Cerebellar nuclear complex (tissue), 1 donor: ENCODE measurements around the gene SH3TC1.

Source experiments
- DNase-seq, 2 experiments: peaks; one replicate each; lab custom pipeline; 2025; lab: John Stamatoyannopoulos, UW

Gene SH3TC1

DNA sequence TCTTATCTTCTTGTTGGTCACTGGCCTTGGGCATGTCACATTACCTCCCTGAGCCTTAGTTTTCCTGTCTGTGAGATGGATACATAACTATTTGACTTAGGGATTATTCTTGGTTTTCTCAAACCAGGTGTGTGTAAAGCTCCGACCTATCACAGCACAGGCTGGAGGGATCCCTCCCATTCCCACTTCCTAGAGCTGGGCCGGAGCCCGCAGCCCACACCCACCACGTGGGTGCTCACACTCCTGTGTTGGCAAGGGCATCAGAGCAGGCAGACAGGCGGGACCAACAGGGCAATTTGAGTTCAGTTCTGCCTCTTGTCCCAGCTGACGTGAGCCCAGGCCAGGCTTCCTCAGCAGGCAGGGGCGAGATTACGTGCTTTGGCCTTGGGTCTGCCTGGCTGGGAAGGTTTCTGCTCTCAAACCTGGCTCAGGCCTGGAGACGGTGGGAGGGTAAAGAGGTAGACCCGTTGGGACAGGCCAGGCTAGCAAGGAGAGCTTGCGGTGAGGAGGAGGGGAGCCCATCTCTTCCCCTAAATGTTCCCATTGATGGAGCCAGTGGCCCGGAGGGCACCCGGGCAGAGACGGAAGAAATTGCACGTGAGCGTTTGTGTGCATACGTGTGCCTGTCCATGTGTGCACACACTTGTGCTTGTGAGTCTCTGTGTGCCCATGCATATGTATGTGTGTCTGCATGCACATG is 734 bp upstream of the SH3TC1 start:
- no peak for DNase-seq

DNA sequence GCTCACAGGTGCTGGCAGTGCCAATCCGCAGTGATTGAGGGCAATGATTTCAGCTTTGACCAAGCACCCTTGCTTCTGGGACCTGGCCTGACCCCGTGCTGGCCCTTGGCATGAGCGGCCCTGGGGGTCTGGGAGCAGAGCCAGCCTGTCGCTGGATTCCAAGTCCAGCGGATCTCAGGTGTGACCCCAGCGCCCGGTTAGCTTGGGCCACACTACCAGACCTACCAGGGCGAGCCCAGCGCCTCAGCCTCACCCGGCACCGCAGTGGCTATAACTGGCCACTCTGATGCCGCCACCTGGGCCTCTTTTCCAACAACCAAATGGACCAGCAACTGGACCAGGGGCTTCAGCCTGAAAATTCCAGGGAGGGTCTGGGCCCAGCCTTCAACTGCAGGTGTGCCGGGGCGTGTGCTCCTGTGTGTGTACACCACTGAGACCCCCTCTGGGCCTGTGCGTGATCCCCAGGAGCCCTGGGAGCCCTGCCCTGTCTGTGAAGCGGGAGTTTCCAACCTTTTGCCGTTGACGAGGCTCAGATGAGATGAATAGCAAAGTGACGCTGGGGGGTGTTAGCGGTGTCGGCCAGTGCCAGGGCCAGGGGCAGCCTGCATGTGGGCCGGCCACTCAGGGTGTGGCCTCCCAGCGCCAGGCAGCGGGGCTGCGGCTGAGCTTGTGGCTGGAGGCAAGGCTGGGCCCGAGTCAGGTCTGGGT is 658 bp downstream of the SH3TC1 start:
- DNase-seq, result no peak

DNA sequence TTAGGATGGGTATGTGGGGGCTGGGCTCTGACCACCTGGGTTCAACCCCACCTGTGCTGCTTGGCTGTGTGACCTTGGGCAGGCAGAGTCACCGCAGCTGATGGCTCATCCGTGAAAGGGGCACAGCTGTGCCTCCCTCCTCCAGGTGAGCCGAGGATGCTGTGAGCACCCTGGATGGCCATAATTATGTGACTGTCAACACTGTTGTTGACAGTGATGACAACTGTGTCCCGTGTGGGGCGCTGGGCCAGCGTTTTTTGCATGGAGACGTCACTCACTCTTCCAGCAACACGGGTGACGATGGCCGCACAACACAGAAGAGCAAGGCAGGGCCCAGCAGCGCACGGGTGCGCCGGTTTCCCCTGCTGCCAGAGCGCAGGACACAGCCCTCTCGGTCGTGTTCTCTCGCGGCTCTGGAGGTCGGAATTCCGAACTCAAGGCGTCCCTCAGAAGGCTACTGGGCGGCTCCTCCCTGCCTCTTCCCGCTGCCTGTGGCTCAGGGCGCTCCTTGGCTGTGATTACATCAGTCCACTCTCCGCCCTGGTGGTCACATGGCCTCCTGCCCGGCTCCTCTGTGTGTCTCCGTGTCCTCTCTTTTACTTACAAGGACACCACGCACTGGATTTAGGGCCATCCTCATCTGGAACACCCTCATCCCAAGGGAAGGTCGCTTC is 1.3 kb downstream of the SH3TC1 start:
- DNase-seq, result no peak

- no peak for DNase-seq
These were observed 2.3 kb downstream of the SH3TC1 start for GRCh38 chr4:8201321-8201781.

DNA sequence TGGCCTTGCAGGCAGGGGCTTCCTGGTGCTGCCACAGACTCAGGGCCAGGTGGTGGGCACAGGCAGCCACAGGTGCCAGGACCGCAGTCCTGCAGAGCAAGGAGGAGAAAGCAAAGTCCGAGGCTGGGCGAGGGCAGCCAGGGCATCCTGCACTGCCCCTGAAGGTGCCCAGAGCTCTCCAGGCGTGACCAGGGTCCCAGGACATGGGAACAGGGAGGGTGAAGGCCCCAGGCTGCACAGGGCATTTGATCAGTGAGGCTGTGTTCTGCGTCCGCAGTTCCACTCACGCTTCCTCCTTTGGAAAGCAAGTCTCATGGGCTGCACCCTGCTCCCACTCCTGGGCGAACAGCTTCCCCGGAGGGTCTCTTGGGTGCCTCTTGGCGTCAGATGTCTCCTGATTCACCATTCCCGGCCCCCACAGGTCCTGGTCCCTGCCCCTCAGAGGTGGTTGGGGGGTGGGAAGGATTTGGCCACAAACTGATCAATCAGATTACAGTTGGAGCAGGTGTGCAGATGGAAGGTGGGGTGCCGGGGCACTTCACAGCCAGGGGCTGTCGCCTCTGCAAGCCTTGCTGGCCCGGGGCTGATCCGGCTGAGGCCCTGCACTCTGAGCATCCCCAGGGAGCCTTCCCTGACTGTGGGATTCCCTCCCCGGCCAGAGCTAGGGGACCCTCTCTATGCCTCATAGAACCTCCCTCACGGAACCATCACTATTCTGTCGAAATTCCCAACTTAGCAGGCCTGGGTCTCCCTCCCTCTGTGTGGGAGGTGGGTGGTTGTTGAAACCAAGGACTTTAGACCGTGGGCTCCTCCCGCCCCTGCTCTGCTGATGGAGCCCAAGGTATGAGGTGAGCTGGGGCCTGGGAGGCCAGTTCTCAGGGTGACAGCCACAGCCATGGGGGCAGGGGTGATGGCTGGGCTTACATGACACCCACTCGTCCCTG is 3.3 kb downstream of the SH3TC1 start:
- no peak for DNase-seq

GRCh38 chr4:8203052-8203401 is 3.9 kb downstream of the SH3TC1 start:
- no peak for DNase-seq

- no peak for DNase-seq
These were observed 4.7 kb downstream of the SH3TC1 start for GRCh38 chr4:8203817-8204216.

DNA sequence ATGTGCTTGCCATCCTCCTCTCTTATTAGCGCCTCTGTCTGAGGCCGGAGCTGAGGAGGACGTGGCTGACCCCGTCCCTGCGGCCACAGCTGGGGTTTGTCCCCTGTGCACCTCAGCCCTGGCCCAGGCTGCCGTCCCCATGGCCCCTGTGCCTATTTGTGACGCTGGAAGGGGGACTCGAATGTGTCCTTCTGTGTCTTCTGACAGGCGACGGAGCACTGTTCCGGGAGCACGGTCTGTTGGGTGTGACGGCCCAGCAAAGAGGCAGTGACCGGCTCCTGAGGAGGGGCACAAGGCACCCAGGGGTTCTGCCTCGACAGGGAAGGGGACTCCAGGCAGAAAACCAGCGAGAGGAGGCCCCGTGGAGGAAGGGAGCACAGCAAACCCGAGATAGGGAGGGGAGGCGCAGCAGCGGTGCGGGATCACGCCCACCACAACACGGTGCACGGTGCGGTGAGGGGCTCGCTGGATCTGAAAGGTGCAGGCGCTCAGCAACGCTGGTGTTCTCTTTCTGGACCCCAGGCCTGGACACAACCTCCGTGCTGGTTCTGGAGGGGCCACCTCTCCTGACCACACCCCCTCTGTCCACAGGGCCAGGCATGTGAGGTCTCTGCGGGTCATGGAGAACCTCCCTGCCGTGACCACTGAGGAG is 5.6 kb downstream of the SH3TC1 start:
- no peak for DNase-seq

DNA sequence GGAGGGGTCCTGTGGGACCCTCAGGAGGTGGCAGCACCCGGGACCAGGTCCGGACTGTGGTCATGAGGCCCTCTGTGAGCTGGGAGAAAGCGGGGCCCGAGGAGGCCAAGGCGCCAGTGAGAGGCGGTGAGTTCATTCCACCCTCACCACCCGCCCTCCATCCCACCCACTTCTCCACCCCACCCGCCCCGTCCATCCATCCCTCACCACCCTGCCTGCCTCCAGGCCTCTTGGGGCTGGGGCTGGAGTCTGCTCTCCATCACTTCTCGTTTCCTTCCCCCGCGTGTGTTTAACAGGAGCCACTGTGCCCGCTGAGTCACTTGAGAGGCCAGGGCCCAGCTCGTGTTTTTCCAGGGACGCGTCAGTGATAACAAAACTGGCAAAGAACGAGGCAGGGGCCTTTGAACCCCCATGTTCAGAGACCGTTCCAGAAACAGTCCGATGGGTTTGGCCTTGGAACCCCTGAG is 6.2 kb downstream of the SH3TC1 start:
- no peak for DNase-seq

DNA sequence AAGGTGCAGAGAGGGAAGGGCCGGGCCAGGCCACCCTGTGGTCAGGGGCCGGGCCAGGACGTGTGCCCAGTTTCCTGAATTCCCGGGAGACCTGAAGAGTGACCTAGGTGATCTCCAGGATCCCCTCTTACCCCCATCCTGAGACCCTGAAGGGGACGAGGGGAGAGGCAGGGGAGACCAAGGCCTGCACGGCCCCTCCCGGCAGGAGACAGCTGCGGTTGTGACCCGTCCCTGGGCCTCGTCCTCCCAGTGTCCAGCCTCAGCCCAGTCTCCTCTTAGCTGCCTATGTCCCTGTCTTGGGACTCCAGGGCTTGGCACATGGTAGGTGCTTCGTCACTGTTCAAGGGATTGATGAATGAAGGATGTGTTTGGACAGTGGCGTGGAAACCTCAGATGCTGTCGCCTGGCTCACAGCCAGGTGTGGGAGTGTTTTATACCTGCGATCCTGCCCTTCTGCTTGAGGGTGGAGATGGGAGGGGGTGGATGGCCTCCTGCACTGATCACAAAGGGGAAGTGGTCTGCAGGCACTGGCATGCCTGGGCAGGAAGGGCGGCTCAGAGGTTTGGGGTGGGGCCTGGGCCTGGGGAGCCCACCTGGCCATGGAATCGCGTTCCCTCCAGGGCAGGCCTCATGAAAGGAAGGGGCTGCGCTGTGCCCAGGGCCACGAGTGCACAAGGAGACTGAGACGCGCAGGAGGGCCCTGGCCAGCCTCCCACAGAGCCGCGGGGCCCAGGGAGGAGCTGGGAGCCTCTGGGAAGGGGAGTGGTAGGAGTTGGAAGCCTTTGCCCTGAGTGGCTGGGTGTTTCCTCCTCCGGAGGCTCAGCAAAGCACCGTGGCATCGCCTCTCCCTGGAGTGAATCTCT is 6.9 kb downstream of the SH3TC1 start:
- no peak for DNase-seq

DNA sequence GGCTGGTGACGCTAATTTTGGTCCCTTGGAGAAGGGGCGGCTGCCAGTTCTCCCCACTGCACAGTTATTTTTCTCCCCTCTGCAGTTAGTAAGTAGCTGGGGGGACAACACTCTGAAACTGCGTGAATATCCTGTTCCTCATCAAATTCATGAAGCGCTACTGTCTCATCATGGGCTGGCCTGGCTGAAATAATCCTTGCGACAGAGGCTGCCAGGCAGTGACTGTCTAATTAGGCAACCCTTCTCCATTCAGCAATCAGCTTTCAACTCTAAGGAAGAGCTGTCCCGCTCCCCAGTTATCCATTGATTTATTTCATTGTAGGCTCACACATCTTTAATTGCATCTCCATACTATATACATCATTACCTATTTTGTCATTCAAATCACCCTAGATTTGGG is 8.2 kb downstream of the SH3TC1 start:
- no peak for DNase-seq

DNA sequence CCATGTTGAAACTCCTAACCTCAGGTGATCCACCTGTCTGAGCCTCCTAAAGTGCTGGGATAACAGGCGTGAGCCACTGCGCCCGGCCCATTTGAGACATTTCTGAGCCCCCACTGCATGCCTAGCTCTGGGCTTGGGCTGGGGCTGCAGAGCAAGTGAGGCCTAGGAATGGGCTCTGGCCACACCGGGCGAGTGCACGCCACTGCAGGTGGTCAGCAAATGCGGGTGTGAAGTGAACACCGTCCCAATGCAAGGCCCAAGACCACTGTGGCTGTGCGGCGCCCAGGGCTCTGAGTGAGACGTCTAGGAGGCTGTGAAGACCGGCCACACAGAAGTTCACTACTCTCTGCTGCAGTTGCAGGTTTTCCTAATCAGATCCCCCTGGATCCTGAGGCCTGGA is 9.5 kb downstream of the SH3TC1 start:
- DNase-seq, result no peak

DNA sequence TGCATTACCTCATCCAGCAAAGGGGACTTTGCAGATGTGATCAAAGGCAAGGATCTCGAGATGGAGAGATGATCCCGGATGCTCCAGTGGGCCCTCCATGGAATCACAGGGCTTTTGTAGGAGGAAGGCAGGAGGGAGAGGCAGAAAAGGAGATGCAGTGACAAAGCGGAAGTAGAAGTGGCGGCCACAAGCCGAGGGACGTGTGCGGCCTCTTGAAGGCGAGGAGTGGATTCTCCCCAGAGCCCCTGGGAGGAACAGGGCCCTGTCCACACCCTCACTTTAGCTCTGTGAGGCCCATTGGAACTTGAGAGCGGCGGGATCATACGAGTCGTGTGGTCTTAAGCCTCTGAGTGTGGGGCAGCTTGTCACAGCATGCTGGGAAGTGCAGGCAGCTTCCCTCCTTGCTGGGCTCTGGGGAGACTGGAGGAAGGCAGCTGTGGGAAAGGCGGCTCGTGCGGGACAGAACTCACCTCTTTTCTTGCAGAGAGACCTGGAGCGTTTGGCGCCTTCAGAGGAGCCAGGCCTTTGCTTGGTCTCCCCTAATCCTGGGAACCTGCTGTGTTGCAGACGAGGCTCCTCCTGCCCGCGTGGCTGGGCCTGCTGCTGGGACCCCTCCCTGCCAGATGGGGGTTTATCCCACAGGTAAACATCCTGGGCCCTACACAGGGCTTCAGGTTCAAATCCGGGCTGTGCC is 10.2 kb downstream of the SH3TC1 start:
- DNase-seq, result no peak

DNA sequence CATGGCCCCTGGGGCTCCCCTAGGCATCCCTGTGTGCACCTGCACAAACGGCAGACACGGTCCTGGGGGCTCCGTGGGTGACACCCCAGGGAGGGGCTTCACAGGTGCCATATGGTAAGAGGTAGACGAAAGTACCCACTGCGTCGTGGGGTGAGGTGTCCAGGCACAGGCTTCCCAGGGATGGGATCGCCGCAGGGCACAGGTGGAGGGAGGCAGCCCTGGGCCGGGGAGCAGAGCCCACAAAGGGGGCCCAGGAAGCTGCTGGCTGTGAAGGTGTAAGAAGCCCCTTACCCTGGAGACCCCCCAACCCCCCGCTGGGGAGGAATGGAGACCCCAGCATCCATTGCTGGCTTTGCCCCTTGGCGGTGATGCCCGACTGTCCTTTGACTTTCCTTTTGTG is 10.9 kb downstream of the SH3TC1 start:
- DNase-seq, result no peak

- DNase-seq, result no peak
These were observed 11.5 kb downstream of the SH3TC1 start for GRCh38 chr4:8210616-8211015.

GRCh38 chr4:8211251-8211650 is 12.2 kb downstream of the SH3TC1 start:
- no peak for DNase-seq

GRCh38 chr4:8211737-8212581 is 12.9 kb downstream of the SH3TC1 start:
- DNase-seq, result no peak

DNA sequence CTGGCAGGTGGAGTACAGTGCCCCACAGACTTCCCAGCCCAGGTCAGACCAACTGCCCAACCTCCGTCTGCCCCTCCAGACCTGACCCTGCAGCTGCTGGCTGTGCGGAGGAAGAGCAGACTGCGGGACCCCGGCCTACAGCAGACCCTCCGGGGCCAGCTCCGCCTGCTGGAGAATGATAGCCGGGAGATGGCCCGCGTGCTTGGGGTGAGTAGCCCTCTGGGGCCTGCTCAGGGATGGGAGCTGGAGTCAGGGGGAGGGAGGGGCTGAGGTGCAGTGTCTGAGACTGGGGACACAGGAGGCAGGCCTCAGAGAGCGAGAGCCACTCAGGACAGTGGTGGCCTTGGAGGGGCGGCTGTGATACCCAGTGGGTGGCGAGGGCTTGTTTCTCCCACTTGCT is 13.5 kb downstream of the SH3TC1 start:
- DNase-seq, result no peak

GRCh38 chr4:8213121-8213520 is 14.0 kb downstream of the SH3TC1 start:
- DNase-seq, result no peak
